PC-9 (cell line): Measurements from ENCODE around the gene DKK3. TPM values are rescaled to one million over a fixed set of nuclear protein-coding genes. Genes with fewer than 3 reads are reported as not detected.

Experiments used
- BruUV-seq: library from RNA; stranded (reverse); fragments of 400-500 nt; replicated peaks from 2 replicates; lab custom pipeline; 2021; lab: Mats Ljungman, UMichigan
- CTCF ChIA-PET: fragments of 300-600 bp; sonication (Branson Sonifier 250); formaldehyde crosslinking; loops from one replicate; lab custom pipeline; 2022; ENCODE audit warnings: antibody characterized with exemption; lab: Charles Lee
- POLR2A ChIA-PET: fragments of 300-600 bp; sonication (Branson Sonifier 250); formaldehyde crosslinking; loops from one replicate; lab custom pipeline; 2022; ENCODE audit warnings: antibody characterized with exemption; ENCODE audit not compliant: unreplicated experiment; lab: Charles Lee
- DNase-seq, 2 experiments: peaks; one replicate each; pipeline versions ENCODE4 v3.0.0 to v3.0.0-alpha.2; 2015 to 2022; ENCODE audit warnings: mixed read lengths in 1 of 2
- H2AFZ ChIP-seq: fragments of 200-600 bp; sonication (generic); 2 replicates; pipeline ENCODE4 v1.8.1; 2017; ENCODE audit warnings: antibody characterized with exemption
- H3F3A ChIP-seq: fragments of 200-600 bp; sonication (generic); 2 replicates; pipeline ENCODE4 v1.8.1; 2017; ENCODE audit warnings: antibody characterized with exemption, mild to moderate bottlenecking, low read depth; ENCODE audit not compliant: insufficient read depth
- H3K27ac ChIP-seq: fragments of 200-600 bp; sonication (generic); 2 replicates; pipeline ENCODE4 v1.6.1; 2016; ENCODE audit warnings: mixed run types
- H3K27me3 ChIP-seq: fragments of 200-600 bp; sonication (generic); 2 replicates; pipeline ENCODE4 v1.6.1; 2016; ENCODE audit warnings: low read depth, mixed run types; ENCODE audit not compliant: insufficient read depth
- H3K36me3 ChIP-seq: fragments of 200-600 bp; sonication (generic); 2 replicates; pipeline ENCODE4 v1.6.1; 2016; ENCODE audit warnings: low read depth, mixed run types
- H3K4me1 ChIP-seq: fragments of 200-600 bp; sonication (generic); replicated peaks from 2 replicates; pipeline ENCODE4 v1.6.1; 2016; ENCODE audit warnings: mixed run types; ENCODE audit not compliant: insufficient read depth
- H3K4me2 ChIP-seq: fragments of 200-600 bp; sonication (generic); 2 replicates; pipeline ENCODE4 v1.6.1; 2017; ENCODE audit warnings: mixed run types
- H3K4me3 ChIP-seq: fragments of 200-600 bp; sonication (generic); 2 replicates; pipeline ENCODE4 v1.6.1; 2016; ENCODE audit warnings: mixed run types
- H3K79me2 ChIP-seq: fragments of 200-600 bp; sonication (generic); 2 replicates; pipeline ENCODE4 v1.6.1; 2017; ENCODE audit warnings: low read depth, mixed run types
- H3K9me2 ChIP-seq: fragments of 200-600 bp; sonication (generic); 2 replicates; pipeline ENCODE4 v1.8.1; 2017; ENCODE audit warnings: mild to moderate bottlenecking; ENCODE audit not compliant: insufficient read depth
- H3K9me3 ChIP-seq: fragments of 200-600 bp; sonication (generic); 2 replicates; pipeline ENCODE4 v1.8.1; 2016; ENCODE audit warnings: low read depth; ENCODE audit not compliant: insufficient read depth
- H4K20me1 ChIP-seq: fragments of 200-600 bp; sonication (generic); 2 replicates; pipeline ENCODE4 v1.8.1; 2017; ENCODE audit not compliant: insufficient read depth
- CTCF ChIP-seq: fragments of 200-600 bp; sonication (generic); conservative IDR thresholded peaks from 2 replicates; pipeline ENCODE4 v1.6.1; 2017; ENCODE audit warnings: mixed run types, antibody characterized with exemption, mild to moderate bottlenecking, moderate library complexity
- EZH2 ChIP-seq: fragments of 200-600 bp; sonication (generic); IDR thresholded peaks from 2 replicates; pipeline ENCODE4 v1.8.0; 2017; ENCODE audit warnings: antibody characterized with exemption, low read depth
- intact Hi-C: fragments of 100-400 bp; cut with micrococcal nuclease; formaldehyde crosslinking; loops from one replicate; pipeline ENCODE4 v1.10.0; 2022; ENCODE audit not compliant: unreplicated experiment
- total RNA-seq: library from RNA; stranded (reverse); gene quantifications from 2 replicates; pipeline ENCODE4 v1.2.3, GENCODE V29; 2021

DKK3 gene
- total RNA-seq, 1 experiment from 2014 or later, result 11.5 TPM

- Histone ChIP-seq H3F3A (no peaks in the 10 kb centered on the region), H3K4me1 (peaks cover 8% of the 10 kb centered on the region), H3K9me3 (no peaks in the 10 kb centered on the region), H4K20me1 (no peaks in the 10 kb centered on the region), H3K27ac (no peak overlapping the region), H3K36me3 (no peaks in the 10 kb centered on the region), H3K9me2 (no peaks in the 10 kb centered on the region), H2AFZ (no peak overlapping the region), H3K79me2 (no peaks in the 10 kb centered on the region), H3K4me3 (no peak overlapping the region), H3K4me2 (no peak overlapping the region), H3K27me3 (no peaks in the 10 kb centered on the region)
- TF ChIP-seq EZH2 (no peak), CTCF (no peak)
- no peak for DNase-seq
- POLR2A ChIA-PET, result no interaction called here
- BruUV-seq, result no TSS peak
- intact Hi-C loops, result no loop called here
- CTCF ChIA-PET, result no interaction called here
These were observed 22.2 kb downstream of the DKK3 start for GRCh38 chr11:11985954-11986949.

- H3K79me2 ChIP-seq, result no peaks in the 10 kb centered on the region
- H2AFZ ChIP-seq, result no peak overlapping the region
- no peaks in the 10 kb centered on the region for H3F3A ChIP-seq
- peak in 1 of 2 experiments; percentile 41 for DNase-seq
- no peaks in the 10 kb centered on the region for H3K9me2 ChIP-seq
- H4K20me1 ChIP-seq, result no peaks in the 10 kb centered on the region
- H3K27ac ChIP-seq, result no peak overlapping the region
- ChIA-PET POLR2A (interaction anchor here (0.6 kb wide), 1 partner anchor 101 kb away, joined by 4 read pairs; no protein-coding TSS in a partner anchor), CTCF (no interaction called here)
- no peaks in the 10 kb centered on the region for H3K36me3 ChIP-seq
- H3K9me3 ChIP-seq, result no peaks in the 10 kb centered on the region
- H3K4me1 ChIP-seq, result peaks cover 8% of the 10 kb centered on the region
- no peak overlapping the region for H3K4me2 ChIP-seq
- BruUV-seq, result no TSS peak
- H3K27me3 ChIP-seq, result no peaks in the 10 kb centered on the region
- no peak overlapping the region for H3K4me3 ChIP-seq
- TF ChIP-seq CTCF (no peak), EZH2 (no peak)
- intact Hi-C loops, result no loop called here
These were observed 23.3 kb downstream of the DKK3 start for GRCh38 chr11:11985016-11985715.

- no peaks in the 10 kb centered on the region for H3K9me2 ChIP-seq
- no peaks in the 10 kb centered on the region for H3K27me3 ChIP-seq
- H4K20me1 ChIP-seq, result no peaks in the 10 kb centered on the region
- no TSS peak for BruUV-seq
- DNase-seq, result no peak
- H2AFZ ChIP-seq, result no peak overlapping the region
- H3K27ac ChIP-seq, result no peak overlapping the region
- H3K9me3 ChIP-seq, result no peaks in the 10 kb centered on the region
- no peaks in the 10 kb centered on the region for H3F3A ChIP-seq
- intact Hi-C loops, result no loop called here
- no peaks in the 10 kb centered on the region for H3K79me2 ChIP-seq
- H3K4me2 ChIP-seq, result no peak overlapping the region
- ChIA-PET POLR2A (interaction anchor here (0.6 kb wide), 1 partner anchor 102 kb away, joined by 4 read pairs; no protein-coding TSS in a partner anchor), CTCF (no interaction called here)
- no peaks in the 10 kb centered on the region for H3K36me3 ChIP-seq
- no peak overlapping the region for H3K4me3 ChIP-seq
- H3K4me1 ChIP-seq, result peaks cover 8% of the 10 kb centered on the region
- TF ChIP-seq EZH2 (no peak), CTCF (no peak)
These were observed 23.9 kb downstream of the DKK3 start for GRCh38 chr11:11984563-11984962.
